ENCODE results near the gene NPAS2. TPM values are rescaled to one million over a fixed set of nuclear protein-coding genes. Genes with fewer than 3 reads are reported as not detected.

The NPAS2 gene
- total and polyA plus RNA-seq, 2 of the 8 experiments (the other 6 are each of a cell fraction or from before 2014, with no cell fraction given) = 1.8 to 1.9 TPM

- TF ChIP-seq CHD7 (IDR thresholded peaks at IDR 0.05; ENCODE audit: insufficient replicate concordance, low read length) (no peak), RXRA (IDR thresholded peaks at IDR 0.05; ENCODE audit: insufficient read depth, low read depth, low read length) (no peak), SAP30 (IDR thresholded peaks at IDR 0.05; ENCODE audit: insufficient read depth, insufficient replicate concordance, low read length) (no peak), ATF2 (IDR thresholded peaks at IDR 0.05; ENCODE audit: low read length) (no peak), ATF3 (IDR thresholded peaks at IDR 0.05; ENCODE audit: insufficient read depth, low read depth, low read length) (no peak), KDM4A (IDR thresholded peaks at IDR 0.05; ENCODE audit: low read depth, low read length, severe bottlenecking) (no peak), JUN (IDR thresholded peaks at IDR 0.05; ENCODE audit: low read depth, low read length) (no peak), BCL11A (IDR thresholded peaks at IDR 0.05; ENCODE audit: low read depth in 2 of 2, low read length in 2 of 2) (no peak), SP1 (IDR thresholded peaks at IDR 0.05; ENCODE audit: low read depth, low read length) (no peak)
Measured at GRCh38 chr2:100999995-101000394, 180.1 kb downstream of the NPAS2 start (continued).

Data from H1 (cell line).